SW 1271 (cell line): ENCODE data around the gene RAC2.
"Not testable (repeated sequence)": the region's sequence is repeated elsewhere in the genome, so short reads cannot be mapped to it uniquely, and the experiment has no call there.

ENCODE experiments used
- DNase-seq, 2 experiments: peaks; one replicate each; lab custom pipeline; 2025; lab: John Stamatoyannopoulos, UW

RAC2 gene

DNA sequence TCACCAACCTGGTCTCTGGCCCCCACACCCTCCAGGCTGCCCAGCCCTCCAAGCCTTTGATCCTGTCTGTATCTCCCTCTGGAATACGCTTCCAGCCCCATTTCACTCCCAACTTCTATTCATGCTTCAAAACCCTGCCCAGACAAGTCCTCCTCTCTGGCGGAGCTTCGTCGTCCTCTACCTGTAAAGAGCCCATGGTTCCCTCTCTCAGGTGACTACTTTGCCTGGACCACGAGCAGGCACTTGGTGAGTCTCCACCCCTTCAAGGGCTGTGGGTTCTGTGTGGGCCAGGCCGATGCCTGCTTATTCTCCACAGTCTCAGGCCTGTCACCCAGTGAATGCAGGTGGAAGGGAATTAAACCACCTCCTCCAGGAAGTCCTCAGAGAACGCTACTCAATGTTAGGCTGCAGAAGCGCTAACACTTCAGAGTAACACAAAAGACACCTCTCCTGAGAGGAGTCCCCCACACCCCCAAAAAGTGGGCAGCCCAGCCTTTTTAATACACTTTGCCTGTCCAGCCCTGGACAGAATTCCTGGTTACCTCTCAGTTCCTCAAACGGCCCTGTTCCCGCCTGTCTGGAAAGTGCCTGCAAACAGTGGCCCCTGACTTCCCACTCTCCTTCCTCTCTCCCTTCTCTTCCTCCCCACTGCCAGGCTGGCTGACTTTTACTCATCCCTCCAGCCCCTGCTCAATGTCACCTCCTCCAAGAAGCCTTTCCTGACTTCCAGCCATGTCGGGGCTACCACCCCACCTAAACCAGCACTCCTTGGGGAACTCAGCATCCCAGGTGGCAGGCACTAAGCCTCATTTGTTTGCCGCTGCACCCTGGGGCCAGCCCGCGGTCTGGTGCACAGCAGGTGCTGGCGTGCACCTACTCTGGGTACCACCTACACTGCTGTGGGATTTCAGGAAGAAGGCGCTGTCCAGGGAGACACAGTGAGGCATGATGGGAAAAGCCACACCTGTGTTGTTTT is 9.0 kb downstream of the RAC2 start:
- DNase-seq, result no peak

GRCh38 chr22:37233751-37234631 is 10.1 kb downstream of the RAC2 start:
- no peak for DNase-seq

GRCh38 chr22:37233371-37233750 is 10.7 kb downstream of the RAC2 start:
- DNase-seq, result not testable (repeated sequence)

DNA sequence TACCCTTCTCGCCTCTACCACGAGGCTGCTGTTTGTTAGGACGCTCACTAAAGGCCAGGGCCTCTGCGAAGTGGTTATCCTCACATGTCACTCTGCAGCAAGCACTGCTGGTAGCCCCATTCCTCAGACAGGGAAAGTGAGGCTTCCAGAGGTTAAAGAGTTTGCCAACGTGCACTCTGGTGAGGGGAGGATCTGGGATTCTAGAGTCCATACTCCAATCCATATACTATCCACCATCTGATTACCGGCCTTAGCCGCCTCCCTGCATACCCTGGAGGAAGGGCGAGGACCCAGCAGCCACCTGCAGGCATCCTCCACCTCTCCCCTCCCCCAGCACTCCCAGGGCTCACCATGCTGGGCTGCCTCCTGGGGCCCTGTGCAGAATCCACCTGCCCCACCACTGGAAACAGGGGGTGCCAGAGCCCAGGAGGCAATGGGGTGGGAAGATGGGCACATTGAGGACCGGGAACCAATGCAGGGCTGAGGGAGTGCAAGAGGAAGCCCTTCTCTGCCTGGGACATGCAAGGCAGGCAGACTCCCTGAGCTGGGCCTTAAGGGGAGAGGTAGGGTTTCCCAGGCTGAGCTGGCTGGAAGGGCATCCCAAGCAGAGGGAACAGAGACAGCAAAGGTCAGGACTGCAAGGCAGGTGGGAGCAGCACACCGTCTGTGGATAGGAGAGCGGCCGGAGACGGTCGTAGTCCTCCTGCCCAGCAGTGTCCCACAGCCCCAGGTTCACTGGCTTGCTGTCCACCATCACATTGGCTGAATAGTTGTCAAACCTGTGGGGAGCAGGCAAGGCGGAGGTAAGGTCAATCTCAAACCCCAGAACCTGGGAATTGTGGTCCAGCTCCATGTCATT is 11.7 kb downstream of the RAC2 start:
- DNase-seq, result no peak

GRCh38 chr22:37231406-37232139 is 12.5 kb downstream of the RAC2 start:
- DNase-seq, result no peak

DNA sequence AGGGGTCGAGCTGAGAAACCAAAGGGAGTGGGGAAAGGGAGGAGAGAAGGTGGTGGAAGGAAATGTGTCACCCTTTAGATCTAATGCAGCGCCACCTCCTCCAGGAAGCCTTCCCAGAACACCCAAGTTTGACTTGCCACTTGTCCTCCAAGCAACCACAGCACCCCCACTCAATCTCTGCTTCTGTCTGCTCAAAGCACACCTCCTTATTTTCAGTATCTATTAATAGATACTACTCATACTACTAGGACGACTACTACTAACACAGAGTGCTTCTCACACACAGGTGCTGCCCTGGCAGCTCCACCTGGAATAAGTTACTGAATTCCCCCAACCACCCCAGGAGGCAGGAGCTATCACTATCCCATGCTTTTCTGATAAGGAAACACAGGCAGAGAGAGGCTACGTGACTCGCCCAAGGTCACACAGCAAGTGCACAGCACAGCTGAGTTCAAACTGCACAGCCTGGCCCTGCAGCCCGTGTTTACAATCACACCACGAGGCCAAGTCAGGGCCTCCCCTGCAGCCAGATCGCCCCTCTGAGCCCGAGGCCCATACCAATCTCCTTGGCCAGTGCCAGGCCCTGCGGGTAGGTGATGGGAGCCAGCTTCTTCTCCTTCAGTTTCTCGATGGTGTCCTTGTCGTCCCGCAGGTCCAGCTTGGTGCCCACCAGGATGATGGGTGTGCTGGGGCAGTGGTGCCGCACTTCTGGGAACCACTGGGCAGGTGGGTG is 13.2 kb downstream of the RAC2 start:
- no peak for DNase-seq

DNA sequence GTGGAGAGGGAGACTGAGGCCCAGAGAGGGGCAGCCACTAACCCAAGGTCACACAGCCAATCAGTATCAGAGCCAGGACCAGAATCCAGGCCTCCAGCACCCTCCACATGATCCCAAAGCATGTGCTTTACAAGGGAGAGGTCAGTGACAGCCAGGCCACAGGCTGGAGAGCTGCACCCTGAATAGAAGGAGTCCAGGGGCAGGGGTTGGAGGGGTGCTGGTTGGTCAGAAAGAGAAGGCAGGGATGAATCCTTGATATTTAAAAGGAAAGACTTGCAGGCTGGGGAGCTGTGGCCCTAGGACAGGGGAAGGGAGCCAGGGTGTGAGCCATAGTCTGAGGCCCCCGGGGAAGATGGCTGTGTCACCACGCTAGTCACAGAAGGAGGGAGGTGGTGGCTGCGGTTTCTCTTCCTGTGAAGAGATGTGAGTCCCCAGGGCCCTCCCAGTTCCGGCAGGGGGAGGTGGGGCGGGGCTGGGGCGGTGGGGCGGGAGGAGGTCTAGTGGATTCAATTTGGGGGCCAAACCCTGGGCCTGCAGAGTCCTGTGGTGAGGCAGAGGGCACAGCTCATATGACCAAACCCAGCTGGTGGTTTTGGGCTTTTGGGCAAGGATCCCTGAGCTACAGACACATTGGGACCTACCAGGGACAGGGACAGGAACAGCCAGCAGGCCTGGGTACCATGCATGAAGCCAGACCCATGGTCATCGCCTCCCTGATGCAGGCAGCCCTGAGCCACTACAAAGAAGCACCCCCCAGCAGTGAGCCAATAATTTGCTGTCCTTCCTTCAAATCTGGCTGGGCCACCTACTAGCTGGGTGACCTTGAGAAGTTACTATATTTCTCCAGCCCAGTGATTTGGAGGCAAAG is 14.0 kb downstream of the RAC2 start:
- peak in 1 of 2 experiments; percentile 59 for DNase-seq

DNA sequence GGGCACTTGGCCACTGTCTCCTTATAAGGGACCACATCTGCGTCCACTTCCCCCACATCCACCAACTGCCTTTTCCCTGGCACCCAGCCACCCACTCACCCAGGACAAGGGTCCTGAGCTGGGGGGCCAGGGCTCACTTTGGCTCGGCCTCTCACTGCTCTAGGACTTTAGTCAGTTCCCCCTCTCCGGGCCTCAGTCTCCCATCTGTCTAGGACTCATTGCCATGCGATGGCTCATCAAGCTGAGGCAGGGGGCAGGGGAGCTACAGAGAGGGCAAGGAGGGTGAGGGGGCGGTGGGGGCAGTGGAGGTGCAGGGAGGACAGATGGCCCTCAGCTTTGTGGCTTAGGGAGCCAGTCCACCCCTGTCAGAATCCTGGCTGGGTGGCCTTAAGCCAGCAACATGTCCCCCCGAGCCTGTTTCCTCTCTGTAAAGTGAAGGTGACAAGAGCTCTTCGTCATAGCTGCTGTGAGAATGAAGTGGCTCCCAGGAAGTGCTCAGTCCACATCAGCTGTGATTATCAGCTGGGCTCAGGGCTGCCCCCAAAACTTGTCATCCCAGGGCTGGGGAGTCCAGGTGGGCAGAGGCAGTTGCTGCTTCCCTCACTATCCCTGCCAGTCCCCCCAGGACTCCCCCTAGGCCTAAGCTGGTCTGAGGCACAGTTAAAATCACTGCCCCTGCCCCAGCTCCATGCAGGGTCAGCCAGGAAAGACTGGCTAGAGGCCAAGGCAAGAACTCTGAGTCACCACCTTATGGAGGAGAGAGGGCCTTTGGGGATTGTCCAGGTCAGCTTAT is 14.9 kb downstream of the RAC2 start:
- DNase-seq, result peak; percentile 19 to 53

- DNase-seq, result peak in 1 of 2 experiments; percentile 16
These were observed 15.7 kb downstream of the RAC2 start for GRCh38 chr22:37228106-37229011.

DNA sequence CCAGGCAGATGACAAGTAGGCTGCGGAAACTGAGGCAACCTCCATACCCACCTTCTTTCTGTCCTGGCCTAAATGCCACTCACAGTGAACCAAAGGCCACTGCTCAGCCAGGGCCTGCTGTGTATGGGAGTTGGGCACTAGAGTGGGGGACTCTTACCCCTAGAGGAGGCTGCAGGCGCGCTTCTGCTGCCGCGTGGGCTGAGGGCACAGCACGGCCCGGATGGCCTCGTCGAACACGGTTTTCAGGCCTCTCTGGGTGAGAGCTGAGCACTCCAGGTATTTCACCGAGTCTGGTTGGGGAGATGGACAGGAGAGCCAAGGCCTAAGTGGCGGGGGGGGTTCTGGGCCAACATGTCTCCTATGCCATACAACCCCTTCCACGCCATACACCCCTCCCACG is 17.6 kb downstream of the RAC2 start:
- DNase-seq, result no peak

GRCh38 chr22:37226087-37226486 is 18.0 kb downstream of the RAC2 start:
- no peak for DNase-seq

GRCh38 chr22:37225481-37225880 is 18.6 kb downstream of the RAC2 start:
- peak in 1 of 2 experiments; percentile 12 for DNase-seq

- DNase-seq, result no peak
These were observed 19.2 kb downstream of the RAC2 start for GRCh38 chr22:37224757-37225420.

GRCh38 chr22:37223965-37224551 is 20.0 kb downstream of the RAC2 start:
- DNase-seq, result no peak

DNA sequence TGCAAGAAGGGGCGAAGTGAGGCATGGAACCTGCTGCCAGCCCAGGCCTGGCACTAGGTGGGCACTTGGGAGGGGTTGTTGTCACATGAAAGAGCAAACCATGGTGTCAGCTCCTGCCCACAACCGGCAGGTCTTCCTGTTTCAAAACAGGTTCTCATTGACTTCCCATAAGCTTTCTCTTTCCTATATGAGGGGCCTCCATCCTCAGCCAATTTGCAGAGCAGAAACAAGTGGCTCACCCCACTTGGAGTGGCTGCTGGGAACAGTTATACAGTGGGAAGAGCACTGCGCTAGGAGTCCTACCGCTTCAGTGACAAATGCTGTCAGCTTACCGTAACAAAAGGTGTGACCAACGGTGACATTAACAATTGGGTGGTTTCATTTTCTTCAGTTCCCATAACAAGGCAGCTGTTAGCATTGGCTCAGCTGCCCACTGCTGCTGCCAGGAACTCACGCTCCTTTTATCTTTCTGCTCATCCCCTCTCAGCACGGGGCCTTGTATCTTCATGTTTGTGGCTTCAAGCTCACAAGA is 21.6 kb downstream of the RAC2 start:
- no peak for DNase-seq
